Activated naive CD8-positive, alpha-beta T cell (primary cell): ENCODE results near the gene CCDC179.

Experiments
- H3K27ac Mint-ChIP-seq: one replicate; pipeline ENCODE4 v1.8.0; 2021; ENCODE audit warnings: mixed read lengths
- H3K27me3 Mint-ChIP-seq: one replicate; pipeline ENCODE4 v1.8.0; 2021; ENCODE audit warnings: mixed read lengths
- H3K36me3 Mint-ChIP-seq: one replicate; pipeline ENCODE4 v1.8.0; 2021; ENCODE audit warnings: mixed read lengths
- H3K4me1 Mint-ChIP-seq: one replicate; pipeline ENCODE4 v1.8.0; 2021; ENCODE audit warnings: low read depth, mixed read lengths
- H3K4me3 Mint-ChIP-seq: one replicate; pipeline ENCODE4 v1.8.0; 2021; ENCODE audit warnings: mild to moderate bottlenecking, mixed read lengths
- H3K9me3 Mint-ChIP-seq: one replicate; pipeline ENCODE4 v1.8.0; 2021; ENCODE audit warnings: low read depth, mixed read lengths

Gene CCDC179

GRCh38 chr11:22860241-22860640 is at the start of gene CCDC179:
TSS of gene CCDC179 (minus strand) at chr11:22860474. CDS start at chr11:22860421, 53 bp downstream.
- Mint-ChIP-seq H3K9me3 (no peaks in the 10 kb centered on the region), H3K27me3 (no peaks in the 10 kb centered on the region), H3K27ac (no peak within 1 kb of the TSS), H3K4me3 (no peak within 1 kb of the TSS), H3K36me3 (peaks cover 18% of the 10 kb centered on the region), H3K4me1 (no peaks in the 10 kb centered on the region)

DNA sequence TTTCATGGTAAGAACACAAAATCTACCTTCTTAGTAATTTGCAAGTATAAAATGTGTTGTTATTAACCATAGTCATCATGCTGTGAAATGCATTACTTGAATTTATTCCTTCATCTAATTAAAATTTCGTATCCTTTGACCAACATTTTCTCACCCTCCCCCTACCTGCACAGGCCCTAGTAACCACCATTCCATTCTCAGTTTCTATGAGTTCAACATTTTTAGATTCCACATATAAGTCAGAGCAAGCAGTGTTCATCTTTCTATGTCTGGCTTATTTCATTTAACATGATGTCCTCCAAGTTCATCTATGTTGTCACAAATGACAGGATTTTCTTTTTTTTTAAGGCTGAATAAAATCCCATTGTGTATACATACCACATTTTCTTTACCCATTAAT is 43.5 kb upstream of the CCDC179 start:
- Mint-ChIP-seq H3K36me3 (peaks cover 10% of the 10 kb centered on the region), H3K9me3 (peaks cover 4% of the 10 kb centered on the region), H3K27me3 (no peaks in the 10 kb centered on the region), H3K4me1 (no peaks in the 10 kb centered on the region), H3K4me3 (no peak overlapping the region), H3K27ac (no peak overlapping the region)

GRCh38 chr11:22901603-22902002 is 41.3 kb upstream of the CCDC179 start:
- H3K9me3 Mint-ChIP-seq, result no peaks in the 10 kb centered on the region
- H3K4me1 Mint-ChIP-seq, result no peaks in the 10 kb centered on the region
- no peak overlapping the region for H3K4me3 Mint-ChIP-seq
- H3K27ac Mint-ChIP-seq, result no peak overlapping the region
- peaks cover 9% of the 10 kb centered on the region for H3K36me3 Mint-ChIP-seq
- H3K27me3 Mint-ChIP-seq, result no peaks in the 10 kb centered on the region

DNA sequence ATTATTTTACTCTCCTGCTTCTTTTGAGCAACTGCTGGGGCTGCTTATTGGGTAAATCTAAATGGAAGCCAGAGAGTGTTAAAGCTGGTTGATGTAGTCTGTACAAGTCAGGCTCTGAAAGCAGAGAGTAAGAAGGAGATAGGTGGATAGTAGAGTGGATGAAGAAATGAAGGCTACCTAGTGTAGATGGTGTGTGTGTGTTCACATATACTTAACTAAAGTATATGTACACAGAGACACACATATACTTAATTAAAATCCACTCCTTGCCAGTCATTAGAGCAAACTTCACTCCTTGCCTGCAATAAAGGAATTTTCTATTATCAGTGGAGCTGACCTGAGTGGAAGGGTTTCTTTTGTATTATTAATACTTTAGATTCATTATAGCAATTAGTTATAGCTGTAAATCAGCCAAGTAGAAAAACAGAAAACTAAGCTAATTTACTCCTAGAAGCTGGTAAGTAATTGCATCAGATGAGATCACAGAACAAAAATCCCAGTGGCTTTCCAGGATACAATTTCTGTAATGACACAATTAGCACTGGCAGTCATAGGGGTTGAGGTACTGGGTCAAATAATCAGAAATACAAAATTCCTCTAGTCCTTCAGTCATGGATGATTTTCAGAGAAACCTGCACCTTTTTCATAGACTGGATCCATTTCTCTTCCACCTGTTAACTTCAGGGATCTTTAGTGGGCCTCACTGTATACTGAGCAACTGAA is 40.7 kb upstream of the CCDC179 start:
- Mint-ChIP-seq H3K4me1 (no peaks in the 10 kb centered on the region), H3K27me3 (no peaks in the 10 kb centered on the region), H3K36me3 (peaks cover 8% of the 10 kb centered on the region), H3K9me3 (no peaks in the 10 kb centered on the region), H3K27ac (no peak overlapping the region), H3K4me3 (no peak overlapping the region)

DNA sequence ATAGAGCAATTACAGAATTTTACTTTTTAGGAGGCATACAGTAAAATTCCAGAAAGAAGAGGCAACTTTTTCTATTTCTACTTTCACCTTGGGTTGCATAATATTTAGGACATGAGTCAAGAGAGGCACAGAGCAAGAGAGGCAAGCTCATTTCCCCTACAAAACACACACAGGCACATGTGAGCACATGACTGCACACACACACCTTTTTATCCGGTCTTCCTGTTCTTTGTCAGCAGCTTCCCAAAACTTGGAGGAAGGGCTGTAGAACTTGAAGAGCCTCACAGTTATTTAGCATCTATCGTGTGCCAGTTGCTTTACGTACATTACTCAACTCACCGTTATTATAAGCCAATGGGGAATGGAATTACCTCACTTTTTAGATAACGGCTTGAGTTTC is 37.8 kb upstream of the CCDC179 start:
- no peak overlapping the region for H3K27ac Mint-ChIP-seq
- peaks cover 2% of the 10 kb centered on the region for H3K36me3 Mint-ChIP-seq
- no peak overlapping the region for H3K4me3 Mint-ChIP-seq
- no peaks in the 10 kb centered on the region for H3K27me3 Mint-ChIP-seq
- H3K4me1 Mint-ChIP-seq, result no peaks in the 10 kb centered on the region
- H3K9me3 Mint-ChIP-seq, result no peaks in the 10 kb centered on the region

- Mint-ChIP-seq H3K27ac (no peak overlapping the region), H3K27me3 (no peaks in the 10 kb centered on the region), H3K9me3 (no peaks in the 10 kb centered on the region), H3K4me1 (no peaks in the 10 kb centered on the region), H3K4me3 (no peak overlapping the region), H3K36me3 (no peaks in the 10 kb centered on the region)
Observed at GRCh38 chr11:22890227-22890626, 30.0 kb upstream of the CCDC179 start.

DNA sequence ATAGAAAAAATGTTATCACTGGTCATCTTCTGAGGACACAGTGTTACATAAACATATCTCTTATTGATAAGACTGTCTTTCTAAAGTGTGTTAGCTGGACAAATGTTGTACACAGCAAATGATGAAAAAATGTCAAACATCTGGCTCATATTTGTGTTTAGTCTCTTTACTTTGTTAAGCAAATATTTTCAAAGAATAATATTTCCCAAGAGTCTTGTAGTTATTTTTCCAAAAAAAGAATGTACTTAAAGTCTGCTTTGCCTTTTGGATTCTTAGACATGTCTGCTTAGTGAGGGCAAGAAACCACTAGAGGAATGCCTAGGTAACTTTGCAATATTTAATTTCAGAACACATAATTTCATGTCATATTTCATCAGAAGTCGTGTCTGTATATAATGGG is 23.9 kb upstream of the CCDC179 start:
- H3K27me3 Mint-ChIP-seq, result no peaks in the 10 kb centered on the region
- H3K9me3 Mint-ChIP-seq, result no peaks in the 10 kb centered on the region
- H3K4me3 Mint-ChIP-seq, result no peak overlapping the region
- H3K36me3 Mint-ChIP-seq, result no peaks in the 10 kb centered on the region
- H3K4me1 Mint-ChIP-seq, result no peaks in the 10 kb centered on the region
- H3K27ac Mint-ChIP-seq, result no peak overlapping the region

- Mint-ChIP-seq H3K27me3 (no peaks in the 10 kb centered on the region), H3K4me3 (no peak overlapping the region), H3K9me3 (no peaks in the 10 kb centered on the region), H3K36me3 (no peaks in the 10 kb centered on the region), H3K27ac (no peak overlapping the region), H3K4me1 (no peaks in the 10 kb centered on the region)
Observed at GRCh38 chr11:22879630-22880029, 19.4 kb upstream of the CCDC179 start.

DNA sequence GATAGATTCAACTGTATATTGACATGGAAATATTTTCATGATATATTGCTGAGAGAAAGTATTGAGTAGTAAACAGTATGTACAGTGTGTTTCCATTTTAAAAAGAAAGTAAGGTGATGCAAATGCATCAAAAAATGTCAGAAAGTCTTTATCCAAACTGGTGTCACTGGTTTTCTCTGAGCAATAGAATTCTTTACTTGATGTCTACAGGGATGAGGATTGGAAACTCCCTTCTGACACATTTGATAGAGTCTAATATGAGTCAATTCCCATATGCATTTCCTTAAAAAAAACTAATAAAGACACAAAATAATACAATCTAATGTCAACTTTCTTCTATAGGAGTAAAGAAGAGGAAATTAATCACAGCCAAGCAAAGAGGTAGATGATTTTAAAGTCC is 18.3 kb upstream of the CCDC179 start:
- Mint-ChIP-seq H3K4me1 (no peaks in the 10 kb centered on the region), H3K36me3 (no peaks in the 10 kb centered on the region), H3K27ac (no peak overlapping the region), H3K4me3 (no peak overlapping the region), H3K9me3 (no peaks in the 10 kb centered on the region), H3K27me3 (no peaks in the 10 kb centered on the region)

GRCh38 chr11:22878039-22878438 is 17.8 kb upstream of the CCDC179 start:
- H3K27ac Mint-ChIP-seq, result no peak overlapping the region
- no peaks in the 10 kb centered on the region for H3K4me1 Mint-ChIP-seq
- H3K36me3 Mint-ChIP-seq, result no peaks in the 10 kb centered on the region
- no peak overlapping the region for H3K4me3 Mint-ChIP-seq
- no peaks in the 10 kb centered on the region for H3K9me3 Mint-ChIP-seq
- H3K27me3 Mint-ChIP-seq, result no peaks in the 10 kb centered on the region

- H3K4me1 Mint-ChIP-seq, result no peaks in the 10 kb centered on the region
- no peak overlapping the region for H3K4me3 Mint-ChIP-seq
- no peak overlapping the region for H3K27ac Mint-ChIP-seq
- H3K27me3 Mint-ChIP-seq, result no peaks in the 10 kb centered on the region
- H3K9me3 Mint-ChIP-seq, result no peaks in the 10 kb centered on the region
- H3K36me3 Mint-ChIP-seq, result no peaks in the 10 kb centered on the region
Observed at GRCh38 chr11:22875869-22876473, 15.7 kb upstream of the CCDC179 start.

- Mint-ChIP-seq H3K36me3 (peaks cover 6% of the 10 kb centered on the region), H3K4me1 (no peaks in the 10 kb centered on the region), H3K27me3 (no peaks in the 10 kb centered on the region), H3K4me3 (no peak overlapping the region), H3K27ac (no peak overlapping the region), H3K9me3 (no peaks in the 10 kb centered on the region)
Observed at GRCh38 chr11:22869325-22869724, 9.1 kb upstream of the CCDC179 start.

- H3K27me3 Mint-ChIP-seq, result no peaks in the 10 kb centered on the region
Observed at GRCh38 chr11:22859756-22860155, 518 bp downstream of the CCDC179 start.

GRCh38 chr11:22851477-22851876 is 8.8 kb downstream of the CCDC179 start:
- no peaks in the 10 kb centered on the region for H3K4me1 Mint-ChIP-seq
- H3K36me3 Mint-ChIP-seq, result peaks cover 15% of the 10 kb centered on the region
- peaks cover 4% of the 10 kb centered on the region for H3K9me3 Mint-ChIP-seq
- no peak overlapping the region for H3K27ac Mint-ChIP-seq
- H3K4me3 Mint-ChIP-seq, result no peak overlapping the region
- no peaks in the 10 kb centered on the region for H3K27me3 Mint-ChIP-seq

More at GRCh38 chr11:22859756-22860155, 518 bp downstream of the CCDC179 start:
- Mint-ChIP-seq H3K36me3 (peaks cover 17% of the 10 kb centered on the region), H3K4me3 (no peak overlapping the region), H3K4me1 (no peaks in the 10 kb centered on the region), H3K9me3 (no peaks in the 10 kb centered on the region), H3K27ac (no peak overlapping the region)

- no peak overlapping the region for H3K27ac Mint-ChIP-seq
- H3K36me3 Mint-ChIP-seq, result peaks cover 18% of the 10 kb centered on the region
- H3K4me1 Mint-ChIP-seq, result no peaks in the 10 kb centered on the region
- H3K4me3 Mint-ChIP-seq, result no peak overlapping the region
- no peaks in the 10 kb centered on the region for H3K27me3 Mint-ChIP-seq
- H3K9me3 Mint-ChIP-seq, result no peaks in the 10 kb centered on the region
Observed at GRCh38 chr11:22846726-22847125, 13.5 kb downstream of the CCDC179 start.
